ENCODE measurements around the gene SLC25A45.

SLC25A45 gene, protein sequence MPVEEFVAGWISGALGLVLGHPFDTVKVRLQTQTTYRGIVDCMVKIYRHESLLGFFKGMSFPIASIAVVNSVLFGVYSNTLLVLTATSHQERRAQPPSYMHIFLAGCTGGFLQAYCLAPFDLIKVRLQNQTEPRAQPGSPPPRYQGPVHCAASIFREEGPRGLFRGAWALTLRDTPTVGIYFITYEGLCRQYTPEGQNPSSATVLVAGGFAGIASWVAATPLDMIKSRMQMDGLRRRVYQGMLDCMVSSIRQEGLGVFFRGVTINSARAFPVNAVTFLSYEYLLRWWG

DNA sequence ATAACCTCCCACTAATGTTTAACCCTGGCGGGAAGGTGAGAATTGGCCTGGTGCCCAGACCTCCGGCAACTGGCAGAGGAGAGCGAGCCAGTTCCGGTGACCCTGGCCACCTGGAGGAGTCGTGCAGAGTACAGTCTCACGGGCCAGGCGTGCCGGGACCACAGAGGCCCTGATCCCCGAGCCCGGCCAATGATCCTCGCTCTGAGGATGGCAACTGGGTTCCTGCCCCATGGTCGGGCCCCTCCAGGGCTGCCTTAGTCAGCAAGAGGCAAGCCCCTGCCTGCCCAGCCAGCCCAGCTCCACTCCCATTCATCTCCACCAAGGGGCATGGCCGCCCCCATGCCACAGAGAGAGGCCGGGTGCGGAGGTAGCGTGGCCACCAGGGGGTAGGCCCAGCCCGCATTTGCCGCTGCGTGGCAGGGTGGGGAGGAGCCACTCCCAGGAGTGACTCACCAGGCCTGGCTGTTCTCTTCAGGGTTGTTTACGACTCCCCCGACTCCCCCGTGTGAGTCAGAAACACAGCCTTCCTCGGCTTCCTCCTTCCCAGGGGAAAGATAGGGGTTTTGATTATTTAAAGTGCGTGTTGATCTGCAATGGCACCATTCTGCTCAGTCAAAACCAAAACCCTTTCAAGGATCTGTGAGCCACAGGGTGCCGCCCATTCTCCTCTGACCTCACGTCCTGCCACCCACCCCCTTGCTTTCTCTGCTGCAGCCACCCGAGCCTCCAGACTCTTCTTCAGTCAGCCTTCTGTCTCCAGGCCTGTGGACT is at the start of gene SLC25A45:
Gene SLC25A45, minus strand, starts transcription at position 614 of the 771 bp plus-strand sequence. CDS start 695 bp downstream, outside the sequence.
- DNase-seq (ENCODE audit: low spot score), result peak; percentile 95

DNA sequence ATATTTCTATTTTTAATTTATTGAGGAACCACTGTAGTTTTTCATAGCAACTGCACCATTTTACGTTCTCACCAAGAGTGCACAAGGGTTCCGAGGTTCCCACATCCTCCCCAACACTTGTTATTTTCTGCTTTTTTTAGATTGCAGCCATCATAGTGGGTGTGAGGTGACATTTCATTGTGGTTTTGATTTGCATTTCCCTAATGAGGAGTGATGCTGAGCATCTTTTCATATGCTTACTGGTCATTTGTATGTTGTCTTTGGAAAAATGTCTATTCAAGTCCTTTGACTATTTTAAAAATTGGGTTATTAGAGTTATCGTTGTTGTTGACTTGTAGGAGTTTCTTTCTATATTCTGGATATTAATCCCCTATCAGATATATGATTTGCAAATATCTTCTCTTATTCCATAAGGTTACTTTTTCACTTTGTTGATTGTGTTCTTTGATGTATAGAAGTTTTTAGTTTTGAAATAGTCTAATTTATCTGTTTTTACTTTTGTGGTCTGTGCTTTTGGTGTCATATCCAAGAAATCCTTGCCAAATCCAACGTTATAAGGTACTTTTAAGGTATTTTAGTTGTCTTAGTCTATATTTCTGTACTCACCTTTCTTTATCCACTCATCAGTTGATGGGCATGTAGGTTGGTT is 49.1 kb upstream of the SLC25A45 start:
- no peak for DNase-seq (ENCODE audit: low spot score)

DNA sequence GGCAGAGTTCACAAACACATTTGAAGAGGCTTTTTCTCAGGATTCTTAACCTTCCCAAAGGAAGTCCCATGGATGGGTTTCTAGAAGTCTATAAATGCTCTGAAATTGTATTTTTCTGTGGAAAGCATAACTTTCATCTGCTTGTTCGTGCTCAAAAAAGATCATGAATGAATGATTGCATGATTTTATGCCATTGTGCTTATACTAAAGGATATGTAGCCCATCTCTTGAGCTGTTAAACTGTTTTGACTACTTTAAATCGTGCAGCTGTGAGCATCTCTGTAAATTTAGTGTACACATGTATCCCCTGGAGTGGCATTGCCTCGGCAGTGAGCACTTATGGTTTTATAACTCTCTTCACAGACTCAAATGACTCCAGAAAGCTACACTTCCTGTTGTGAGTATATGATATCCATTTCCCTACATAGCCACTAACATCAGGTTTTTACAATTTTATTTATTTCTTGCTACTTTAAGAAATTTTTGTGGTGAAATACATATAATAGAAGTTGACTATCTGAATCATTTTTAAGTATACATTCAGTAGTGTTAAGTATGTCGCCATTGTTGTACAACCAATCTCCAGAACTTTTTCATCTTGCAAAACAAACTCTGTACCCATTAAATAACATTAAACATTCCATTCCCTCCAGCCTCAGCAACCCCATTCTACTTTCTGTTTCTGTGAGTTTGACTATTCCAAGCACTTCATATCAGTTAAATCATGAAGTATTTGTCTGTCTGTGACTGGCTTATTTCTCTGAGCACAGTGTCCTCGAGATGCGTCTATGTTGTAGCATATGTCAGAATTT is 48.2 kb upstream of the SLC25A45 start:
- DNase-seq (ENCODE audit: low spot score), result no peak

DNA sequence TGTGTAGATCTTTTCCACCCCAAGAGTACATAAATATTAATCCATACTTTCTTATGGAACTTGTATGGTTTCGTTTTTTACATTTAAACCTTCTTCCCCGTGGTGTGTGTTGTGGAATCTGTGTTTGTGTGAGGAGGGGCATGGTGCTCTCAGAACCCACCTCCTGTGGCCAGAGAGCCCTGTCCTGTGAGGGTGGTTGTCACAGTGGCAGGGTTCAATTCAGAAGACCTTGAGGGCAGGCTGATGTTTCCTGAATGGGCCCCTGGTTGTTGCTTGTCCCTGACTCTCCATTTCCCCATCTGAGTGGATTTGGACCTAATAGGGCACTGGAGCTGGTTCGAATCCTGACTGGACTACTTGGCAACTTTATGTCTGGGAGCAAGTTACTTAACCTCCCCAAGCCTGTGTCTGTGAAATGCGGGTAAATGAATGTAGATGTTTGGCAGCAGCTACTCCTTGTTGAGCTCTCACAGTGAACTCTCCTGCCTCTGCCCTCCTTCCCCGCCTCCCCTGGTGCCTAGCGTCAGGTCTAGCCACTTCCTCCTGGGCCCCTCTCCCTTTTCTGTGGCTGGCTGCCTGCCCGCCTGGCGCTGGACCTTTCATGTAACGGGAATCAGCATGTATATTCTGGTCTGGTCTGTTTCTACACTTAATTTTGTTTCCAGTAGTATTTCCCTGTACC is 47.4 kb upstream of the SLC25A45 start:
- DNase-seq (ENCODE audit: low spot score), result peak; percentile 66

DNA sequence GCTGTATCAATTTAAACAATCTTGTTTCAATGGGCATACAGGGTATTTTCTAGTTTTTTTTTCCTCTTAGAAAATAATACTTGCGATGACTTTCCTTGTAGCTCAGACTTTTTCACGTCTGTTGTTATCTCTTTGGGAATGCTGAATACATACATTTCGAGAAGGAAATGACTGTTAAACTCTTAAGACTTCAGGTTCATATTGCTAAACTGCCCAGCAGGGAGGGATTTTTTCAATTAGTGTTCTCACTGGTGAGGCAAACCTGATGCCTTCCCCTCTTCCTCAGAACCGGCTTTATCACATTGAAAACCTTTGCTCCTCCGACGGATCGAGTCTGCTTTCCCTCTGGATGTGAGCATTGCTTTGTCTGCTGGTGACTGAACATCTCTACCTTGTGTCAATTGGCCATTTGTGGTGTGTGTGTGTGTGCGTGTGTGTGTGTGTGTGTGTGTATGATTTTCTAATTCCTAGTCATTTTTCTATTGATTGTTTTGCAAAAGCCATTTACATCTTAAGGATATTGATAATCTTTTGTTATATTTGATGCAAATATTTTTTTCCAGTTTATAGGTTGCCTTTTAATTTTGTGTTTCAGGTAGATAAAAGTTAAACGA is 46.7 kb upstream of the SLC25A45 start:
- peak; percentile 47 for DNase-seq (ENCODE audit: low spot score)

DNA sequence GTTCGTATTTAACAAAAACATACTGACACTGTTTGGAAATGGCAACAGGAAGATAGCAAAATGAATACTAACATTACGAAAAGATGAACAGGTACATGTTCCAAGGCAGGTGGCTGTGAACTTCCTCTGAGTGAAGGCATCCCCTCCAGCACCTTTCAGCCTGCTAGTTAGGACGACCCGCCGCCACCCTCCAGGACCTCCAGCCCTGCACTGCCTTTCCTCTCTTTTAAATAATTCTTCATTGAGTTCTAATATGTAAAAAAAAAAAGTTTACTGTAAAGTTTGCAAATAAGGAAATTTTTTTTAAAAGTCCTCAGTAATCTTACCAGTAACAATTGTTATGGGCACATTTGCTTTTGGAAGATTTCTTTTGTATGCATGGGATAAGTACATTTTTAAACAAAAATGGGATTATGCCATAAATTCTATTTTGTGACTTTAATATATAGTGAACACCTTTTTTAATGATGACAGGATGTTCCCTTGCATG is 46.2 kb upstream of the SLC25A45 start:
- no peak for DNase-seq (ENCODE audit: low spot score)

DNA sequence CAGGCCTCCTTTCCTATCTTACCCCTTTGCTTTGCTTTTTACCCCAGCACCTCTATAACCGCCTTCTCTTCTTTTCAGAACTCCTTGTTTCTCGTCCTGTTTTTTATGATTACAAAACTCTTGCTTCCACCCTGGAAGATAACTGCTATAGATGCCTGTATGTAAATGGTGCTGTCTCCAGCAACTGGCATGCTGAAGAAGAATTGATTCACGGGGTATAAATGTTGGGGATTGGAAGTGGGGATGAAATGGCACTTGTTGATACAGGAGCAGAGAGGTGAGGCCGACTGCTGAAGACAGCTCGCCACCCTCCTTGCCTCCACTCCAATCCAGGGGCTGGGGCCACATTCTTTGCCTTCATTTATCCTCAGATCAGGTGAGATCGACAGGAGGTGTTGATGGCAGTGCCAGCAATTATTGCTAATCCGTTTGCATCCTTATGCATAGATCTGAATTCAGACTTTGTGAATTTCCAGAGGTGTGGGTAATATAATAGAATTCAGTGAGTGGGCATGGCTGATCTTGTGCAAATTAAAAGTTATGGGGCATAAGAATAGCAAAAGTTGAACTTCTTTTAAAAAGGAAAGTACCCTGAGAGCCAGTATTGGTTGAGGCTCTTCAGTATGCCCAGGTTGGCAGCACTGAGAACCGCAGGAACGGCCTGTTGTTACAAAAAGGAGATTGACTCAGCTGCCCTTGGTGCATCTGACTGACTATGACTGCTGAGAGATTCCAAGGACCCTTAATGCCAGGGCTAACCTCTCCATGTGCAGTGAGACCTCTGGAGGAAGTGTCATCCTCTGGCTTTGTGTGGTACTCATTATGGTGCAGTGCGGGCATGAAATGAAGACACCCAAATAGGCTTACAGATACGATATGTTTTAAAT is 45.5 kb upstream of the SLC25A45 start:
- peak; percentile 33 for DNase-seq (ENCODE audit: low spot score)

DNA sequence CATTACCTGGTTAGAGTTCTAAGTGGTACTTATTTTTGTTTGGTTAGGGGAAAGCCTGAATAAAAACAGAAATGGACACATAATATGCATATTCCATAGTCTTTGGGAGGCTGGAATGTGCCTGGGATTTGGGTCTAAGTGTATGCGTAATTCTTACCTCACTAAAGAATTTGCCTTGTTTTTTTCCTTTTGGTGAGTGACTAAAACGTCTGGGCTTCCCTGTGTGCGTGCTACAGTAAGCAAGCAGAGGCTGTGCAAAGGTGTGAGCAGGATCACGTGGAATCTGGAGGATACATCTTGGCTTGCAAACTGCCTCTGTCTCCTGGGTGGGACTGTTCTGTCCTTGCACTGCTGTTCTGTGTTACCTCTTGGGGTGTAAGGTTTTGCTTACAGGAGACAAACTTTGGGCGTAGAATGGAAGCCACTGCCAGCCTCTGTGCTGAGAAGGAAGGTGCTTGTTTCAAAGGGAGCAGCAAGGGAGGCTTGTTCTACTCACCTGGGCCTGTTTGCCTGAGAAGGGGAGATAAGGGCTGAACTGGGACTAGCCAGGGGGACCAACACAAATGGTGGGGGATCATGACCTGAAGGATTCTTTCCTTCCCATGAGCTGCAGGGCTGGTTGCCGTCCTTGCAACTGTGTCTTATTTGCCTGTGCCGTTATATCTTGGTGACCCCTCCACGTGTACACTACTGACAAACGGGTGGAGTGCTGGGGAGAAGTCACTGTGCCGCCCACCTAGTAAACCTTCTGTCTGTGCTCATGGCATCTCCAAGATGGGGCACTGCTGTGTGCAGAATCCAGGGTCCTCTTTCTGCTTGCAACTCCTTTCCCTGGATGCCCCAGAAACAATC is 44.6 kb upstream of the SLC25A45 start:
- DNase-seq (ENCODE audit: low spot score), result peak; percentile 45

DNA sequence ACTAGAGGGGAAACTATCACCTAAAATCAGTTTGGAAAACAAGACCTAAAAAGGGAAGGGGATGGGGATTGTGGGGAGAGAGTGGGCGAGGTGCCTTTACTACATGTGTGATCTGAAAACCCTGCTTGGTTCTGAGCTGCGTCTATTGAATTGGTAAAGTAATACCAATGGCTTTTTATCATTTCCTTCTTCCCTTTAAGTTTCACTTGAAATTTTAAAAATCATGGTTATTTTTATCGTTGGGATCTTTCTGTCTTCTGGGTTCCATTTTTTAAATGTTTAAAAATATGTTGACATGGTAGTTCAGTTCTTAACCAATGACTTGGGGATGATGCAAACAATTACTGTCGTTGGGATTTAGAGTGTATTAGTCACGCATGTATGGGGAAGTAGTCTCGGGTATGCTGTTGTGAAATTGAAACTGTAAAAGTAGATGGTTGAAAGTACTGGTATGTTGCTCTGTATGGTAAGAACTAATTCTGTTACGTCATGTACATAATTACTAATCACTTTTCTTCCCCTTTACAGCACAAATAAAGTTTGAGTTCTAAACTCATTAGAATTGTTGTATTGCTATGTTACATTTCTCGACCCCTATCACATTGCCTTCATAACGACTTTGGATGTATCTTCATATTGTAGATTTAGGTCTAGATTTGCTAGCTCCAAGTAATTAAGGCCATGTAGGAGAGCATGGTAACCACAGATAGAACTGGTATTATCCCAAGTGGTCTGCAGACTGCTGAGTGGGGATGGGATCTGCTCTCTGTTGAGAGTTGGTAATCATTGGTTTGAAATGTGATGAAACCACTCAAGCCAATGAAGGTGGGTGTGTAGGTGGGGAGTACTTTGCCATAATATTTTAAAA is 43.8 kb upstream of the SLC25A45 start:
- no peak for DNase-seq (ENCODE audit: low spot score)

DNA sequence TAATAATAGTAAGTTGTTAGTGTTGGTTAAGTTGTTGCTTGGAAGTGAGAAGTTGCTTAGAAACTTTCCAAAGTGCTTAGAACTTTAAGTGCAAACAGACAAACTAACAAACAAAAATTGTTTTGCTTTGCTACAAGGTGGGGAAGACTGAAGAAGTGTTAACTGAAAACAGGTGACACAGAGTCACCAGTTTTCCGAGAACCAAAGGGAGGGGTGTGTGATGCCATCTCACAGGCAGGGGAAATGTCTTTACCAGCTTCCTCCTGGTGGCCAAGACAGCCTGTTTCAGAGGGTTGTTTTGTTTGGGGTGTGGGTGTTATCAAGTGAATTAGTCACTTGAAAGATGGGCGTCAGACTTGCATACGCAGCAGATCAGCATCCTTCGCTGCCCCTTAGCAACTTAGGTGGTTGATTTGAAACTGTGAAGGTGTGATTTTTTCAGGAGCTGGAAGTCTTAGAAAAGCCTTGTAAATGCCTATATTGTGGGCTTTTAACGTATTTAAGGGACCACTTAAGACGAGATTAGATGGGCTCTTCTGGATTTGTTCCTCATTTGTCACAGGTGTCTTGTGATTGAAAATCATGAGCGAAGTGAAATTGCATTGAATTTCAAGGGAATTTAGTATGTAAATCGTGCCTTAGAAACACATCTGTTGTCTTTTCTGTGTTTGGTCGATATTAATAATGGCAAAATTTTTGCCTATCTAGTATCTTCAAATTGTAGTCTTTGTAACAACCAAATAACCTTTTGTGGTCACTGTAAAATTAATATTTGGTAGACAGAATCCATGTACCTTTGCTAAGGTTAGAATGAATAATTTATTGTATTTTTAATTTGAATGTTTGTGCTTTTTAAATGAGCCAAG is 42.9 kb upstream of the SLC25A45 start:
- DNase-seq (ENCODE audit: low spot score), result peak; percentile 50

DNA sequence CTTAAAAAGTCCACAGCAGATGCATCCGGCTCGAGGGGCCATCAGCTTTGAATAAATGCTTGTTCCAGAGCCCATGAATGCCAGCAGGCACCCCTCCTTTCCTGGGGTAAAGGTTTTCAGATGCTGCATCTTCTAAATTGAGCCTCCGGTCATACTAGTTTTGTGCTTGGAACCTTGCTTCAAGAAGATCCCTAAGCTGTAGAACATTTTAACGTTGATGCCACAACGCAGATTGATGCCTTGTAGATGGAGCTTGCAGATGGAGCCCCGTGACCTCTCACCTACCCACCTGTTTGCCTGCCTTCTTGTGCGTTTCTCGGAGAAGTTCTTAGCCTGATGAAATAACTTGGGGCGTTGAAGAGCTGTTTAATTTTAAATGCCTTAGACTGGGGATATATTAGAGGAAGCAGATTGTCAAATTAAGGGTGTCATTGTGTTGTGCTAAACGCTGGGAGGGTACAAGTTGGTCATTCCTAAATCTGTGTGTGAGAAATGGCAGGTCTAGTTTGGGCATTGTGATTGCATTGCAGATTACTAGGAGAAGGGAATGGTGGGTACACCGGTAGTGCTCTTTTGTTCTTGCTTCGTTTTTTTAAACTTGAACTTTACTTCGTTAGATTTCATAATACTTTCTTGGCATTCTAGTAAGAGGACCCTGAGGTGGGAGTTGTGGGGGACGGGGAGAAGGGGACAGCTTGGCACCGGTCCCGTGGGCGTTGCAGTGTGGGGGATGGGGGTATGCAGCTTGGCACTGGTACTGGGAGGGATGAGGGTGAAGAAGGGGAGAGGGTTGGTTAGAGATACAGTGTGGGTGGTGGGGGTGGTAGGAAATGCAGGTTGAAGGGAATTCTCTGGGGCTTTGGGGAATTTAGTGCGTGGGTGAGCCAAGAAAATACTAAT is 42.0 kb upstream of the SLC25A45 start:
- no peak for DNase-seq (ENCODE audit: low spot score)

DNA sequence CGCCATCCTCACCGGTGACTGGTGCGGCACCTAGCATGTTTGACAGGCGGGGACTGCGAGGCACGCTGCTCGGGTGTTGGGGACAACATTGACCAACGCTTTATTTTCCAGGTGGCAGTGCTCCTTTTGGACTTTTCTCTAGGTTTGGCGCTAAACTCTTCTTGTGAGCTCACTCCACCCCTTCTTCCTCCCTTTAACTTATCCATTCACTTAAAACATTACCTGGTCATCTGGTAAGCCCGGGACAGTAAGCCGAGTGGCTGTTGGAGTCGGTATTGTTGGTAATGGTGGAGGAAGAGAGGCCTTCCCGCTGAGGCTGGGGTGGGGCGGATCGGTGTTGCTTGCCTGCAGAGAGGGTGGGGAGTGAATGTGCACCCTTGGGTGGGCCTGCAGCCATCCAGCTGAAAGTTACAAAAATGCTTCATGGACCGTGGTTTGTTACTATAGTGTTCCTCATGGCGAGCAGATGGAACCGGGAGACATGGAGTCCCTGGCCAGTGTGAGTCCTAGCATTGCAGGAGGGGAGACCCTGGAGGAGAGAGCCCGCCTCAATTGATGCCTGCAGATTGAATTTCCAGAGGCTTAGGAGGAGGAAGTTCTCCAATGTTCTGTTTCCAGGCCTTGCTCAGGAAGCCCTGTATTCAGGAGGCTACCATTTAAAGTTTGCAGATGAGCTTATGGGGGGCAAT is 41.2 kb upstream of the SLC25A45 start:
- peak; percentile 32 for DNase-seq (ENCODE audit: low spot score)

DNA sequence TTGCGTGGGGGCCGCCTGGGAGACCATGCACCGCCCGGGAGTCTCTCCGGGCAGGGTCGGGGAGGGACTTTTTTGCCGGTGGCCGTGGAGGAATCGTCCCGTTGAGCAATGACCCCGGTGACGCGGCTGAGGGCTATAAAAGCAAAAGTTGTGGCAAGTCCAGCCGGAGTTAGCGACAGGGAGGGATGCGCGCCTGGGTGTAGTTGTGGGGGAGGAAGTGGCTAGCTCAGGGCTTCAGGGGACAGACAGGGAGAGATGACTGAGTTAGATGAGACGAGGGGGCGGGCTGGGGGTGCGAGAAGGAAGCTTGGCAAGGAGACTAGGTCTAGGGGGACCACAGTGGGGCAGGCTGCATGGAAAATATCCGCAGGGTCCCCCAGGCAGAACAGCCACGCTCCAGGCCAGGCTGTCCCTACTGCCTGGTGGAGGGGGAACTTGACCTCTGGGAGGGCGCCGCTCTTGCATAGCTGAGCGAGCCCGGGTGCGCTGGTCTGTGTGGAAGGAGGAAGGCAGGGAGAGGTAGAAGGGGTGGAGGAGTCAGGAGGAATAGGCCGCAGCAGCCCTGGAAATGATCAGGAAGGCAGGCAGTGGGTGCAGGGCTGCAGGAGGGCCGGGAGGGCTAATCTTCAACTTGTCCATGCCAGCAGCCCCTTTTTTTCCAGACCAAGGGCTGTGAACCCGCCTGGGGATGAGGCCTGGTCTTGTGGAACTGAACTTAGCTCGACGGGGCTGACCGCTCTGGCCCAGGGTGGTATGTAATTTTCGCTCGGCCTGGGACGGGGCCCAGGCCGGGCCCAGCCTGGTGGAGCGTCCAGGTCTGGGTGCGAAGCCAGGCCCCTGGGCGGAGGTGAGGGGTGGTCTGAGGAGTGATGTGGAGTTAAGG is 40.4 kb upstream of the SLC25A45 start, which contains the start of gene NEAT1:
Gene NEAT1, plus strand, starts transcription at position 166 of the 883 bp plus-strand sequence.
- peak; percentile 95 for DNase-seq (ENCODE audit: low spot score)

Data from Ammon's horn (tissue), 1 donor.